ENCODE results near the gene ASB6.

DNA sequence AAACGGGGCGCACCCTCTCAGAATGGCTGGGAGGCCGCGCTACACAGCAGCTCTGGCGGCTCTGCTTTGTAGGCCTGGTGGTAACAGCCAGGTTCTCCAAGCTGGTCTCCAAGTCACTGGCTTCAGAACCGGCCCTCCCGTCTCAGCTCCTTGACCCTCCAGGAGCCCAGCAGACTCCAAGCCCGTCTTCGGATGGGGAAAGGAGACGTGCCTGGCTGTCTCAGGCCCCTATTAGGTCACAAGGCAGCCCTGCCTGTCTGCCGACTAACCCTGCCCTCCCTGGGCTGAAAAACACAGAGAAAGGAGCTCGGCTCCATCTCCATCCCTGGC, 2.2 kb downstream of the ASB6 start:
- TF ChIP-seq CTCF (IDR thresholded peaks at IDR 0.05): no peak
- no peak for TF ChIP-seq EZH2phosphoT487 (IDR thresholded peaks at IDR 0.05)

Data from neural progenitor cell (in vitro differentiated cells).